SU-DHL-6 (cell line): ENCODE data around the gene PWP1.
A peak's percentile ranks its signal among the peaks of the same experiment; 100 is the strongest.

Experiments used
- H2AFZ ChIP-seq: fragments of 200-600 bp; sonication (generic); 2 replicates; pipeline ENCODE4 v1.6.1; 2014; ENCODE audit warnings: low read depth, mild to moderate bottlenecking, moderate library complexity, mixed read lengths, antibody characterized with exemption, low read length; ENCODE audit not compliant: severe bottlenecking
- H3F3A ChIP-seq: fragments of 200-600 bp; shearing (Covaris generic); 2 replicates; pipeline ENCODE4 v1.6.0; 2016; ENCODE audit warnings: antibody characterized with exemption, mild to moderate bottlenecking; ENCODE audit not compliant: insufficient read depth
- H3K27ac ChIP-seq: fragments of 200-600 bp; sonication (generic); 2 replicates; pipeline ENCODE4 v1.5.1; 2016; ENCODE audit warnings: low read depth, mild to moderate bottlenecking, low read length, moderate library complexity, mixed read lengths
- H3K27me3 ChIP-seq: fragments of 200-600 bp; sonication (generic), shearing (Covaris generic); 2 replicates; pipeline ENCODE4 v1.6.0; 2014; ENCODE audit warnings: mild to moderate bottlenecking, low read length
- H3K36me3 ChIP-seq: fragments of 200-600 bp; sonication (generic); 2 replicates; pipeline ENCODE4 v1.6.1; 2014; ENCODE audit warnings: mild to moderate bottlenecking, low read length, mixed read lengths
- H3K4me2 ChIP-seq: fragments of 300-600, 200-600 bp; shearing (Covaris generic), sonication (generic); 2 replicates; pipeline ENCODE4 v1.6.0; 2014; ENCODE audit warnings: low read length, low read depth, mild to moderate bottlenecking; ENCODE audit not compliant: poor library complexity, severe bottlenecking
- H3K4me3 ChIP-seq: fragments of 200-600 bp; sonication (generic); 2 replicates; pipeline ENCODE4 v1.5.1; 2014; ENCODE audit warnings: antibody characterized with exemption, low read length, mild to moderate bottlenecking, mixed read lengths; ENCODE audit not compliant: insufficient read depth, poor library complexity, severe bottlenecking
- H3K79me2 ChIP-seq: fragments of 200-600 bp; sonication (generic); 2 replicates; pipeline ENCODE4 v1.6.1; 2014; ENCODE audit warnings: mild to moderate bottlenecking, low read length, moderate library complexity; ENCODE audit not compliant: insufficient read depth
- H3K9ac ChIP-seq: fragments of 200-600 bp; sonication (generic); 2 replicates; pipeline ENCODE4 v1.7.0; 2014; ENCODE audit warnings: mild to moderate bottlenecking, low read length
- H3K9me2 ChIP-seq: fragments of 200-600 bp; sonication (generic); replicated peaks from 2 replicates; pipeline ENCODE4 v1.6.1; 2014; ENCODE audit warnings: low read length; ENCODE audit not compliant: insufficient read depth
- H3K9me3 ChIP-seq: fragments of 200-600 bp; sonication (generic); 2 replicates; pipeline ENCODE4 v1.6.1; 2014; ENCODE audit warnings: low read length, mixed read lengths; ENCODE audit not compliant: insufficient read depth
- H4K20me1 ChIP-seq: fragments of 200-600 bp; sonication (generic); 2 replicates; pipeline ENCODE4 v1.6.1; 2014; ENCODE audit warnings: low read depth, mild to moderate bottlenecking, antibody characterized with exemption, low read length, moderate library complexity, mixed read lengths
- CTCF ChIP-seq: fragments of 200-600 bp; sonication (generic); IDR thresholded peaks from one replicate; pipeline ENCODE4 v1.5.1; 2017; ENCODE audit warnings: antibody characterized with exemption, mild to moderate bottlenecking, low read length, moderate library complexity; ENCODE audit not compliant: insufficient read depth, poor library complexity, severe bottlenecking
- EZH2phosphoT487 ChIP-seq: fragments of 200-600 bp; sonication (generic), shearing (Covaris generic); conservative IDR thresholded peaks from 2 replicates; pipeline ENCODE4 v1.6.1; 2018; ENCODE audit warnings: mild to moderate bottlenecking, antibody characterized with exemption, low read length, moderate library complexity, mixed read lengths

PWP1 gene

DNA sequence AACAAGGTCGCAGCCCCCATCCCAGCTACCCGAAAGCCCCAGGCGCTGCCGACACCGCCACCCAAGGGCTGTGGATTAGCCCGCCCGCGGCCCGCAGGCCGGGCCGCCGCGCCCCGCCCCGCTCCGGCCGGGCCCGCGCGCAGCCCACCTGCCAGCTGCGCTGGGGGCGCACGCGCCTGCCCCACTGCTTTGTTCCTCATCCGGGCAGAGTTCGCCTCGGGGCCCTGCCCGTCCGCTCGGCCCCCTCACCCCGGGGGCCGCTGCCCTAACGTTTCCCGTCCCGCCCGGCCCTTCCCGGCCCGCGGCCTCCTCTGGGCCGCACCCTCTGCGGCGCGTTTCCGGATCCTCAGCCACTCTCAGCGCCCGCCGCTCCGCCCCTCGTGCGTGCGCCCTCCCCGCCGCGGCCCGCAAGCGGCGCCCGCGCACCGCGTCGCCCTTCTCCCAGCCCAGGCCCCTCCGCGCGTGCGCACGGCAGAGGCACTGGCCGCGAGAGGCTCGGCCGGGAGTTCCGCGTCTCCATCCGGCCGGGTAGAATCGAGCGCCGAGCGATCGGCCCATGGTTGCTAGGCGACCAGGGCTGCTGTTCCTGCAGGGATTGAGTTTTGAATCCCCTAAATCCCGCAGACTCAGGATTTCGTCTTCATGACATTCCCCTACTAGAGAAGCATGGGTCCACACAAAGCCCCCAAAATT lies 75.4 kb downstream of the PWP1 start, which contains the start of gene PRDM4:
Gene PRDM4 (minus strand): TSS at position 329 of the 693 bp plus-strand sequence. CDS start 622 bp downstream, outside the sequence.
- H3K9me2 ChIP-seq: no peaks in the 10 kb centered on the region
- H3K27ac ChIP-seq: peak within 1 kb of the TSS; percentile 6
- H3K9me3 ChIP-seq: no peaks in the 10 kb centered on the region
- TF ChIP-seq EZH2phosphoT487 (no peak), CTCF (no peak)
- H3K4me2 ChIP-seq: peak within 1 kb of the TSS; percentile 85
- H3K4me3 ChIP-seq: peak within 1 kb of the TSS; percentile 69
- H2AFZ ChIP-seq: peak within 1 kb of the TSS; percentile 97
- H3K79me2 ChIP-seq: peaks cover 40% of the 10 kb centered on the region
- H3K36me3 ChIP-seq: peaks cover 15% of the 10 kb centered on the region; the same call in 1 of the 2 replicates
- no peaks in the 10 kb centered on the region for H3K27me3 ChIP-seq
- H3K9ac ChIP-seq: peak within 1 kb of the TSS; percentile 82
- H4K20me1 ChIP-seq: no peaks in the 10 kb centered on the region
- H3F3A ChIP-seq: peaks cover 9% of the 10 kb centered on the region; the same call in 1 of the 2 replicates

DNA sequence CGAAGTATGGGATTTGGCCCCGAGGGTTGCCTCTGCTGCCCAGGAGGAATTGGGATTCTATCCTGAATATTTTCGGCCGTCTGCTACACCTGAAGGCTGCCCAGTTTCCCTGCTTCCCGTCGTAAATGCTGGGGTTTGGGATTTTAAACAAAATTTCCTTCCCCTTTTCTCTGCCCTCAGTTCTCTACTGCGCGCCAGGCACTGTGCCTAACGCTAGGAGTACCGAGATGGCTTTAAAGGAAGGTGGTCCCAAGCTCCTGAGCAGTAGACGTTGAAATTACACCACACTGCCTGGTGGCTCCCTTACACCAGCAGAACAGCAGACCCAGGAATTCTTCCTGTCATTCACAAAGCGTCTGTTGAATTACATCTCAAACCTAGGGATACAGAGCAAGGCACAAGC lies 75.9 kb downstream of the PWP1 start:
- Histone ChIP-seq H3K9me3 (no peaks in the 10 kb centered on the region), H3K4me2 (peak overlapping the region; percentile 85), H3K36me3 (peaks cover 15% of the 10 kb centered on the region; the same call in 1 of the 2 replicates), H2AFZ (peak overlapping the region; percentile 97), H3K79me2 (peaks cover 40% of the 10 kb centered on the region), H3K4me3 (peak overlapping the region; percentile 69), H3K9ac (peak overlapping the region; percentile 82), H3K27me3 (no peaks in the 10 kb centered on the region), H3F3A (peaks cover 9% of the 10 kb centered on the region; the same call in 1 of the 2 replicates), H4K20me1 (no peaks in the 10 kb centered on the region), H3K9me2 (no peaks in the 10 kb centered on the region), H3K27ac (no peak overlapping the region)
- no peak for TF ChIP-seq CTCF
- TF ChIP-seq EZH2phosphoT487: no peak
